GM12875 (cell line): ENCODE measurements around the gene NR3C2.

Experiments
- H3K4me3 ChIP-seq: one replicate; pipeline ENCODE4 v1.5.1; 2011; ENCODE audit warnings: low read depth, low read length, control low read depth
- TF ChIP-seq, protein P1 (sequence below): IDR thresholded peaks from 2 replicates; pipeline ENCODE4 v1.5.1; 2011; ENCODE audit warnings: low read depth, mild to moderate bottlenecking, control low read depth, inconsistent platforms, low read length, moderate library complexity, borderline replicate concordance; ENCODE audit not compliant: insufficient read depth

NR3C2 gene

GRCh38 chr4:148344352-148344751 lies 97.9 kb downstream of the NR3C2 start:
- TF ChIP-seq, protein P1, sequence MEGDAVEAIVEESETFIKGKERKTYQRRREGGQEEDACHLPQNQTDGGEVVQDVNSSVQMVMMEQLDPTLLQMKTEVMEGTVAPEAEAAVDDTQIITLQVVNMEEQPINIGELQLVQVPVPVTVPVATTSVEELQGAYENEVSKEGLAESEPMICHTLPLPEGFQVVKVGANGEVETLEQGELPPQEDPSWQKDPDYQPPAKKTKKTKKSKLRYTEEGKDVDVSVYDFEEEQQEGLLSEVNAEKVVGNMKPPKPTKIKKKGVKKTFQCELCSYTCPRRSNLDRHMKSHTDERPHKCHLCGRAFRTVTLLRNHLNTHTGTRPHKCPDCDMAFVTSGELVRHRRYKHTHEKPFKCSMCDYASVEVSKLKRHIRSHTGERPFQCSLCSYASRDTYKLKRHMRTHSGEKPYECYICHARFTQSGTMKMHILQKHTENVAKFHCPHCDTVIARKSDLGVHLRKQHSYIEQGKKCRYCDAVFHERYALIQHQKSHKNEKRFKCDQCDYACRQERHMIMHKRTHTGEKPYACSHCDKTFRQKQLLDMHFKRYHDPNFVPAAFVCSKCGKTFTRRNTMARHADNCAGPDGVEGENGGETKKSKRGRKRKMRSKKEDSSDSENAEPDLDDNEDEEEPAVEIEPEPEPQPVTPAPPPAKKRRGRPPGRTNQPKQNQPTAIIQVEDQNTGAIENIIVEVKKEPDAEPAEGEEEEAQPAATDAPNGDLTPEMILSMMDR: no peak
- no peak overlapping the region for H3K4me3 ChIP-seq

GRCh38 chr4:148341980-148342800 lies 100.0 kb downstream of the NR3C2 start:
- no peak overlapping the region for H3K4me3 ChIP-seq
- TF ChIP-seq, protein P1: no peak

DNA sequence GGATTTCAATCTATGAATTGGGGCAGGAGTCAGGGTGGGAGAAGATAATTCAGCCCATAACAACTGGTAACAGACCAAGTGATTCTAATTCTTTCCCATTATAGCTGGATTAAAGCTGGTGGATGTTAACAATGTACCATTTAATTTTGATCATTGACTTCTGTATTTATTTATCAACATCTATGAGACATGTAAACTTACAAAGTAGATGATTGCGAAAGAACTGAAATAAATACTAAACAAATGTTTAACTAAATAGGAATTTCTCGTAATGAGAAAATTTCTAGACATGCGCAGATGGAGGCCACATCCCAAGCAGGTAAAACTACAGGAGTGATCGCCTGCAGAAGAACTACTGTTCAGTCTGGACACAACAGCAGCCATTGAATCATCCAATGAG lies 107.1 kb downstream of the NR3C2 start:
- no peak overlapping the region for H3K4me3 ChIP-seq

GRCh38 chr4:148333265-148333664 lies 108.9 kb downstream of the NR3C2 start:
- no peak overlapping the region for H3K4me3 ChIP-seq
- TF ChIP-seq, protein P1: no peak

More for the DNA sequence above, 107.1 kb downstream of the NR3C2 start:
- TF ChIP-seq, protein P1: no peak

DNA sequence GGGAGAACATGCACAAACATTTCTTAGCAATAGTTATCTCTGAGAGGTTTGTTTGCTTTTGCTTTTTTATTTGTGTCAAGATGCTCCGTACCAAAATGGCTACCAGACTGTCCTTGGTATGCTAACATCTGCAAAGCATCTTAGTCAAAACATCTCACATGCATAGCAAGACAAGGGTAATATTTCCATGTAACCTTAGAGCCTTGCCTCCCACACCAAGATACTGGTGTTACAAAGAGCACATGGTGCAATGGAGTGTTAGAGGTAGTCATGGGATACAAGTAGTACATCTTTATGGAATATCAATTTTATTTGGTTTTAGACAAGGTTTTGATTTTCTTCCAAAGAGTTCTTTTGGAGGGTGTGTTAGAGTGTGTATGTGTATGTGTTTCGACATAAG lies 109.7 kb downstream of the NR3C2 start:
- H3K4me3 ChIP-seq: no peak overlapping the region
- TF ChIP-seq, protein P1: no peak

- no peak overlapping the region for H3K4me3 ChIP-seq
- TF ChIP-seq, protein P1: no peak
Measured at GRCh38 chr4:148330724-148331123, 111.5 kb downstream of the NR3C2 start.

- H3K4me3 ChIP-seq: no peak overlapping the region
- TF ChIP-seq, protein P1: no peak
Measured at GRCh38 chr4:148330161-148330560, 112.1 kb downstream of the NR3C2 start.
